ENCODE data around the gene KCNIP1. TPM values are rescaled to one million over a fixed set of nuclear protein-coding genes. Genes with fewer than 3 reads are reported as not detected.

Gene KCNIP1
- total RNA-seq, 1 experiment from 2014 or later: not detected

- intact Hi-C loops (cut with micrococcal nuclease; ENCODE audit: unreplicated experiment): no loop called here
- CTCF ChIA-PET: interaction anchor here (0.7 to 1.2 kb wide), 7 partner anchors 11 to 1846 kb away, joined by 3 to 15 read pairs (median 4); no protein-coding TSS in a partner anchor
- H3K4me1 Mint-ChIP-seq (ENCODE audit: low read depth, unreplicated experiment): no peaks in the 10 kb centered on the region
- H3K36me3 Mint-ChIP-seq (ENCODE audit: insufficient read depth, unreplicated experiment): no peaks in the 10 kb centered on the region
- DNase-seq: peak; percentile 74
- H3K9me3 Mint-ChIP-seq (ENCODE audit: low read depth, unreplicated experiment): no peaks in the 10 kb centered on the region
- H3K27me3 Mint-ChIP-seq (ENCODE audit: unreplicated experiment): peaks cover 97% of the 10 kb centered on the region
- BruUV-seq (replicated peaks): no TSS peak
- no peak overlapping the region for H3K4me3 Mint-ChIP-seq (ENCODE audit: low read depth, unreplicated experiment)
- peak; percentile 81 for TF ChIP-seq CTCF (IDR thresholded peaks at IDR 0.05; ENCODE audit: unreplicated experiment)
- H3K27ac Mint-ChIP-seq (ENCODE audit: unreplicated experiment): no peak overlapping the region
Measured at GRCh38 chr5:170603578-170604565, 100.1 kb downstream of the KCNIP1 start.

GRCh38 chr5:170606941-170607340 lies 103.1 kb downstream of the KCNIP1 start:
- H3K27me3 Mint-ChIP-seq (ENCODE audit: unreplicated experiment): peaks cover 81% of the 10 kb centered on the region
- BruUV-seq (replicated peaks): no TSS peak
- CTCF ChIA-PET: interaction anchor here (0.6 to 1.0 kb wide), 2 partner anchors 9 to 15 kb away, joined by 3 to 4 read pairs; no protein-coding TSS in a partner anchor

DNA sequence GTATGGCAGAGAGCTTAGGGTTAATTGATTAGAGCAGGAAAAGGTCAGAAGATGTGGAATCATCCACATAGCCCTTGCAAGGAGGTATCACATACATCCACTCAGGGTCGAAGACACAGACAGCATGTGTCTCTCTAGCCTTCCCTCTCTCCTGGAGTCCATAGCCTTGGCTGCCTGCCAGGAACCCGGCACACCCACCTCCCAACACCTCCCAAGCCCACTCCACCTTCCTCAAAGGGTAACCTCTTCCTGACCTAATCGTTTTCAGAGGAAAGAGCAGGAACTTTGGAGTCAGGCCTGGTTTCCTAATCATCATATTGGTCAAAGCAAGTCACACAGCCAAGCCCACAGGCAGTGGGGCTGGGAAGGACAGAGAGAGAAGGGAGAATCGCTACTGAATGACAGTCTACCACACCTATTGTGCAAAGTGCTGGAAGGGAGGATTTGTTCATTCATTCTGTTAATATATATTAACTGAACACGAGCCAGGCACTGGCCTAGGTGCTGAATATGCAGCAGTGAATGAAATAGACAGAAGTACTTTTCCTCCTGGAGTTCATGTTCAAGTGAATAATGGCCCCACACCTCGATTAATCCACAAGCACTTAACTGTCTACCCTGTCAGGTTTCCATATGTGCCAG lies 107.8 kb downstream of the KCNIP1 start:
- no peak for TF ChIP-seq CTCF (IDR thresholded peaks at IDR 0.05; ENCODE audit: unreplicated experiment)
- Mint-ChIP-seq H3K4me1 (ENCODE audit: low read depth, unreplicated experiment) (peaks cover 8% of the 10 kb centered on the region), H3K27ac (ENCODE audit: unreplicated experiment) (no peak overlapping the region), H3K36me3 (ENCODE audit: insufficient read depth, unreplicated experiment) (no peaks in the 10 kb centered on the region), H3K4me3 (ENCODE audit: low read depth, unreplicated experiment) (no peak overlapping the region), H3K27me3 (ENCODE audit: unreplicated experiment) (peaks cover 74% of the 10 kb centered on the region), H3K9me3 (ENCODE audit: low read depth, unreplicated experiment) (no peaks in the 10 kb centered on the region)
- CTCF ChIA-PET: interaction anchor here (0.9 kb wide), 1 partner anchor 13 kb away, joined by 3 read pairs; no protein-coding TSS in a partner anchor
- intact Hi-C loops (cut with micrococcal nuclease; ENCODE audit: unreplicated experiment): no loop called here
- no peak for DNase-seq
- no TSS peak for BruUV-seq (replicated peaks)

More at GRCh38 chr5:170606941-170607340, 103.1 kb downstream of the KCNIP1 start:
- H3K9me3 Mint-ChIP-seq (ENCODE audit: low read depth, unreplicated experiment): no peaks in the 10 kb centered on the region
- H3K27ac Mint-ChIP-seq (ENCODE audit: unreplicated experiment): no peak overlapping the region
- intact Hi-C loops (cut with micrococcal nuclease; ENCODE audit: unreplicated experiment): no loop called here
- TF ChIP-seq CTCF (IDR thresholded peaks at IDR 0.05; ENCODE audit: unreplicated experiment): no peak
- no peak overlapping the region for H3K4me3 Mint-ChIP-seq (ENCODE audit: low read depth, unreplicated experiment)
- no peak for DNase-seq
- H3K36me3 Mint-ChIP-seq (ENCODE audit: insufficient read depth, unreplicated experiment): no peaks in the 10 kb centered on the region
- no peaks in the 10 kb centered on the region for H3K4me1 Mint-ChIP-seq (ENCODE audit: low read depth, unreplicated experiment)

GRCh38 chr5:170612256-170612678 lies 108.4 kb downstream of the KCNIP1 start:
- no peak for DNase-seq
- intact Hi-C loops (cut with micrococcal nuclease; ENCODE audit: unreplicated experiment): no loop called here
- H3K27ac Mint-ChIP-seq (ENCODE audit: unreplicated experiment): no peak overlapping the region
- no peak overlapping the region for H3K4me3 Mint-ChIP-seq (ENCODE audit: low read depth, unreplicated experiment)
- no peaks in the 10 kb centered on the region for H3K9me3 Mint-ChIP-seq (ENCODE audit: low read depth, unreplicated experiment)
- H3K27me3 Mint-ChIP-seq (ENCODE audit: unreplicated experiment): peaks cover 74% of the 10 kb centered on the region
- TF ChIP-seq CTCF (IDR thresholded peaks at IDR 0.05; ENCODE audit: unreplicated experiment): no peak
- no peaks in the 10 kb centered on the region for H3K36me3 Mint-ChIP-seq (ENCODE audit: insufficient read depth, unreplicated experiment)
- BruUV-seq (replicated peaks): no TSS peak
- peaks cover 8% of the 10 kb centered on the region for H3K4me1 Mint-ChIP-seq (ENCODE audit: low read depth, unreplicated experiment)
- CTCF ChIA-PET: interaction anchor here (0.9 kb wide), 1 partner anchor 14 kb away, joined by 3 read pairs; no protein-coding TSS in a partner anchor
